HG03575 (cell line): ENCODE results near the gene TTC1.
"Not testable (repeated sequence)": the region's sequence is repeated elsewhere in the genome, so short reads cannot be mapped to it uniquely, and the experiment has no call there.

Experiments used
- ATAC-seq: cut with Tn5 transposase; IDR thresholded peaks from one replicate; pipeline ENCODE4 v1.9.1; 2021; ENCODE audit not compliant: unreplicated experiment, insufficient number of reproducible peaks, low FRiP score; ENCODE audit errors: extremely low read depth

Gene TTC1

GRCh38 chr5:159992566-159992965, 16.4 kb upstream of the TTC1 start:
- ATAC-seq, result no peak

DNA sequence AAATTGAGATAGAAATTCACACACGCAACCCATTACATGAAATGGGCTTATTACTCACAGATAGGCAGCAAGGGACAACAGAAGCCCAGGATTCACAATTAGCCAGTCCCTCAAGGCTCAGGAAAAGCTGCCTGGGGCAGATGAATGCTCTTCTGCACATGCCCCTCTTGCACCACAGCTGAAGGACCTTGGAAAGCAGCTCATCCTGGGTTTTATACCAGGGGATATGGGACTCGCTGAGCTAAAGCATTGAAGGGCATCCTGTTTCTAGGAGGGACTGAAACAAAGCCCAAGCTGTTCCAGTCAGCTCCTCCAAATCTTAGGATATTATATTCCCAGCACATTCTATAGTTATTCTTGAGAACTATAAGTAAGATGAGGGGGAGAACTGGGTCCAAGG, 15.7 kb upstream of the TTC1 start:
- ATAC-seq, result no peak

GRCh38 chr5:159995907-159996306, 13.0 kb upstream of the TTC1 start:
- ATAC-seq, result no peak

DNA sequence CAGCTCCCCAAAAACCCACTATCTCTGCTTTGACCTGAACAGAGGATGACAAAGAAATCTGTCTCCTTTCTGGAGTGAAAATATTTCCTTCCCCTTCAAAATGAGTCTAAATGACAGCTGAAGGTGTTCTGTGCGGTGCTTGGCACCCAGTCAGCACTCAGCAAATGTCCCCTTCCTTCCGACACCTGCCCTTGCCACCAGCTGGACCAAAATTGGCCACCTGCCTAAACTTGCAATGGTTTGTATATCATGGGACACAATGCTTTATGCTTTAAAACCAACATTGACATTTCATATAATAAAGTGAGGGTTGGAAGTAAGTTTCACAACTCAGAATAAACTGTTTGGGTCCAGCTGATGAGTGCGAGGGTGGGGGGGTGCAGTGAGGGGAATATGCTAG, 7.5 kb upstream of the TTC1 start:
- ATAC-seq, result no peak

DNA sequence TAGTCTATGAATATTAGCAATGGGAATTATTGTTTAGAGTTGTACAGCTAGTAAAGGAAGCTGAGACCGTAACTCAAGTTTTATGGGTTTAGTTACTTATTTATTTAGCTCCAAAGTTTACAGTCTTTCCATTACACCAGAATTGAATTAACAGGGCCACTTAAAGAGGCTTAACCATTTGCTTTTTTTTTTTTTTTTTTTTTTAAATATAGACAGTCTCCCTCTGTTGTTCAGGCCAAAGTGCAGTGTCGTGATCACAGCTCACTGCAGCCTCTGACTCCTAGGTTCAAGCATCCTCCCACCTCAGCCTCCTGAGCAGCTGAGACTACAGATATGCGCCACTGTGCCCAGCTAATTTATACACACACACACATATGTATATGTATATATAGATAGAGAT, 1.4 kb upstream of the TTC1 start:
- ATAC-seq, result no peak

DNA sequence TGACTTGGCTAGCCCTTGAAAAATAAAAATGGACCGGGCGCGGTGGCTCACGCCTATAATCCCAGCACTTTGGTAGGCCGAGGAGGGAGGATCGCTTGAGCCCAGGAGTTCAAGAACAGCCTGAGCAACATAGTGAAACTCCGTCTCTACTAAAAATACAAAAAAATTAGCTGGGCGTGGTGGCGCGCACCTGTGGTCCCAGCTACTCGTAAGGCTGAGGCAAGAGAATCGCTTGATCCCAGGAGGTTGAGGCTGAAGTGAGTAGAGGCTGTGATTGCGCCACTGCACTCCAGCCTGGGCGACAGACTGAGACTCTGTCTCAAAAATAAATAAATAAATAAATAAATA, 436 bp upstream of the TTC1 start:
- ATAC-seq, result not testable (repeated sequence)

DNA sequence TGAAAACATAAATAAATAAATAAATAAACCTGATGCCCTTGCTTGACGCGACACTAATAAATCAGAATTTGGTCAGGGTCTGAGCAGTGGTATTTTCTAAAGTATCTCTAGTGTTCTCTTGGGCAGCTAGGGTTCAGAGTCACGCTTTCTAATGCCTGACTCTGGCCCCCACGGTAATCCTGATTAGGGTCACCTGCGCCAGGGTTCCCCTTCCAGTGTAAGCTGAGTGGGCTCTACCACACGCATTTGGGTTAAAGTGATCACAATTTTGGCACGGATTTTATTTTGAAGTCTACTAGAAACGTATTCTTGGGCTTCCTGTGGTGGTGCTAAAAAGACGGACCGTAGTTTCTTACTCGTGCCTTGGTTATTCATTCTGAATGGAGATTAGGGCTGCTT, 651 bp downstream of the TTC1 start:
- no peak for ATAC-seq

GRCh38 chr5:160011471-160011870, 2.5 kb downstream of the TTC1 start:
- ATAC-seq, result no peak

- not testable (repeated sequence) for ATAC-seq
Measured at GRCh38 chr5:160014197-160014596, 5.3 kb downstream of the TTC1 start.

DNA sequence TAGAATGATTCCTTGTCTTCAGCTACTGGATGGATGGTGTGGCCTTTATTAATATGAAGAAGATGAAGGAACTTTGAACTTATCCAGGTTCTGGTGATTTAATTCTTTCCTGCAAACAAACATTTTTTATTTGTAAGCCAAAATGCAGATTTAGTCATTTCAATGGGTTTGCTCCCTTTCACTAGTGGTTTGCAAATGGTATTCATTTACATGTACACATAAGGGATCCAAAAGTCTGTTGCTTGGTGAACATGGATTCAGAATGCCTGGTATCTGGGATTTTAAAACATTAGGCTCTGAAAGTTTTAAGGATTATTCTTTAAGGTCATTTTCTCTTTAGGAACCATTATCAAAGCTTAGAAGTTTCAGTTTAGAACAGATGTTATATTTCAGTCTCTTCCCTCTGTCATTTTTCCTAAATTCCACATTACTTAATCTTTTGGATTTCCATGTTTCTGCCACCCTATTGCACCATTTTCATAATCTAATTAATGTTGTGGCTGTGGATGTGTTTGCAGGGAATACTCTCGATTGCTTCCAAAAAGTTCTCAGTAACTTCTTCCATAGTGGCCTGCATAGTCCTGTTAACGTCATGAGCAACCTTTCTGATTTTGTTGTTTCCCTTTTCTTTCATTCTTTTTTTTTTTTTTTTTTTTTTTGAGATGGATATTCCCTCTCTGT, 10.1 kb downstream of the TTC1 start:
- no peak for ATAC-seq

GRCh38 chr5:160020266-160020770, 11.4 kb downstream of the TTC1 start:
- ATAC-seq, result no peak

GRCh38 chr5:160020964-160021363, 12.0 kb downstream of the TTC1 start:
- ATAC-seq, result no peak

DNA sequence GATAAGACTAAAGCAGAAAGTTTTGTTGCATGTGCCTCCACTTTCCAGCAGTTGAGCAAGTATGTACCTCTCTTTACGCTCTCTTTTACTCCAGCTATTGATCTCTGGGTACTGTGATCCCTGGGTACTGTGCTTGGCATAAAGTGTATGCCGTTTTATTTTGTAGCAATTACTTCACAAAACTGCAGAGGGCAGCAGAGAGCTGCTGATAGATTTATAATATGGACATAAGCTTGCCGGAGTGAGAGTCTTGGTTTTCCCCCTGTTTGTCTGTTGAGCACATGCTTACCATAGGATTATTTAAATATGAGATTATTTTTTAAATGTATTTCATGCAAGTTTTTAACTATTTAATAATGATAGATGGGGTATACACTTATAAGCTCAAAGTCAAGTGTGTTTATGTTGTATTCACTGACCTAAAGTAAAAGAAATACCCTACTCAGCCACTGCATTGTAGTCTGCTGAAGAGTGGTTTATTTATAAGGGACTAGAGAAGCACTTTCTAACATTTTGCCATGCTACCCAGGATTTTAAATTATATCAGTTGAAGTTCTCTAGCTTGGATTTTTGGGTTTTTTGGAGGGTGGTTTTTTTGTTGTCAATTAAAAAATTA, 13.0 kb downstream of the TTC1 start:
- peak; percentile 63 for ATAC-seq

GRCh38 chr5:160023007-160023907, 14.3 kb downstream of the TTC1 start:
- ATAC-seq, result no peak

- no peak for ATAC-seq
Measured at GRCh38 chr5:160023908-160024630, 15.1 kb downstream of the TTC1 start.

- ATAC-seq, result no peak
Measured at GRCh38 chr5:160029004-160029403, 20.1 kb downstream of the TTC1 start.

- no peak for ATAC-seq
Measured at GRCh38 chr5:160029540-160030139, 20.7 kb downstream of the TTC1 start.

- ATAC-seq, result no peak
Measured at GRCh38 chr5:160030631-160031377, 21.9 kb downstream of the TTC1 start.
